Activated CD4-positive, CD25-positive, alpha-beta regulatory T cell treated with anti-CD3 and anti-CD28 coated beads, Interleukin-2, amount 50 U/mL, for 24 hours (primary cell): ENCODE measurements around the gene CDH23.
A peak's percentile ranks its signal among the peaks of the same experiment; 100 is the strongest.

Experiments used
- ATAC-seq, 2 donors: fragments of 150-1000 bp; cut with Tn5 transposase; one replicate each; pipeline ENCODE4 v1.10.0; 2021; ENCODE audit warnings: mild to moderate bottlenecking in 1 of 2, moderate library complexity in 1 of 2

The CDH23 gene

GRCh38 chr10:71538608-71539260 lies 142.0 kb downstream of the CDH23 start:
- no peak for ATAC-seq

- ATAC-seq, result no peak
These were observed 142.9 kb downstream of the CDH23 start for GRCh38 chr10:71539442-71540118.

- no peak for ATAC-seq
These were observed 145.8 kb downstream of the CDH23 start for GRCh38 chr10:71542478-71542877.

- ATAC-seq, result no peak
These were observed 147.0 kb downstream of the CDH23 start for GRCh38 chr10:71543608-71544170.

GRCh38 chr10:71545001-71545400 lies 148.3 kb downstream of the CDH23 start:
- no peak for ATAC-seq

GRCh38 chr10:71546220-71546619 lies 149.5 kb downstream of the CDH23 start:
- no peak for ATAC-seq

- no peak for ATAC-seq
These were observed 150.6 kb downstream of the CDH23 start for GRCh38 chr10:71547312-71547711.

- no peak for ATAC-seq
These were observed 151.4 kb downstream of the CDH23 start for GRCh38 chr10:71547876-71548846.

GRCh38 chr10:71549766-71550533 lies 153.2 kb downstream of the CDH23 start:
- no peak for ATAC-seq

GRCh38 chr10:71550628-71551027 lies 153.9 kb downstream of the CDH23 start:
- no peak for ATAC-seq

- ATAC-seq, result no peak
These were observed 155.2 kb downstream of the CDH23 start for GRCh38 chr10:71551970-71552369.

GRCh38 chr10:71553432-71553831 lies 156.7 kb downstream of the CDH23 start:
- ATAC-seq, result peak in 1 of 2 donors; percentile 13

- ATAC-seq, result no peak
These were observed 158.0 kb downstream of the CDH23 start for GRCh38 chr10:71554671-71555070.

GRCh38 chr10:71555087-71555723 lies 158.5 kb downstream of the CDH23 start:
- ATAC-seq, result no peak

- no peak for ATAC-seq
These were observed 159.0 kb downstream of the CDH23 start for GRCh38 chr10:71555724-71556119.

- no peak for ATAC-seq
These were observed 162.3 kb downstream of the CDH23 start for GRCh38 chr10:71558991-71559390.

- ATAC-seq, result no peak
These were observed 164.4 kb downstream of the CDH23 start for GRCh38 chr10:71561003-71561574.

GRCh38 chr10:71562181-71562580 lies 165.5 kb downstream of the CDH23 start:
- ATAC-seq, result no peak

- ATAC-seq, result no peak
These were observed 166.2 kb downstream of the CDH23 start for GRCh38 chr10:71562904-71563303.

- ATAC-seq, result no peak
These were observed 167.6 kb downstream of the CDH23 start for GRCh38 chr10:71564194-71564820.
